ENCODE results near the gene RASGRP2.

The RASGRP2 gene

GRCh38 chr11:64764040-64764611 lies 20.2 kb upstream of the RASGRP2 start:
- Histone ChIP-seq H3K4me1 (ENCODE audit: control insufficient read depth in 2 of 2, insufficient read depth in 1 of 2, low read depth in 1 of 2, low read length in 2 of 2) (peaks cover 43 to 52% of the 10 kb centered on the region in 2 donors), H3K27me3 (ENCODE audit: control insufficient read depth in 3 of 3, insufficient read depth in 3 of 3, low read depth in 1 of 3, low read length in 3 of 3) (no peaks in the 10 kb centered on the region), H2BK120ac (ENCODE audit: low read depth, low read length) (no peak overlapping the region), H3K23ac (ENCODE audit: low read depth, low read length, poor library complexity) (no peak overlapping the region), H4K8ac (ENCODE audit: low read depth, low read length) (no peak overlapping the region), H3K18ac (ENCODE audit: low read length) (no peak overlapping the region), H2AK5ac (ENCODE audit: low read depth, low read length) (no peak overlapping the region), H3K27ac (replicated peaks; ENCODE audit: low read length) (peak overlapping the region; percentile 34), H3K4me3 (ENCODE audit: low read length in 2 of 2) (no peak overlapping the region), H2BK15ac (ENCODE audit: low read length) (no peak overlapping the region), H2BK5ac (ENCODE audit: low read length) (no peak overlapping the region), H3K9me3 (replicated peaks in 1 of 2; ENCODE audit: control insufficient read depth in 2 of 2, insufficient read depth in 1 of 2, low read depth in 1 of 2, low read length in 2 of 2) (no peaks in the 10 kb centered on the region), H2AFZ (ENCODE audit: low read length) (no peak overlapping the region), H3K36me3 (replicated peaks in 1 of 2; ENCODE audit: control insufficient read depth in 2 of 2, insufficient read depth in 2 of 2, low read length in 2 of 2) (peaks cover 51 to 70% of the 10 kb centered on the region in 2 donors), H3K14ac (ENCODE audit: low read length) (no peak overlapping the region), H3K9ac (ENCODE audit: low read depth, low read length, poor library complexity) (no peak overlapping the region), H2BK12ac (ENCODE audit: low read length) (no peak overlapping the region), H3K79me1 (ENCODE audit: low read depth, low read length) (peaks cover 14% of the 10 kb centered on the region), H3K4me2 (ENCODE audit: insufficient read depth, low read length, poor library complexity, severe bottlenecking) (no peak overlapping the region), H3K4ac (ENCODE audit: low read length) (no peak overlapping the region), H4K91ac (ENCODE audit: low read depth, low read length, poor library complexity) (no peak overlapping the region)
- DNase-seq (ENCODE audit: low spot score), result no peak
- WGBS, 2 donors (ENCODE audit: extremely low coverage in 2 of 2, insufficient read length in 2 of 2, insufficient replicate concordance in 1 of 2), result no CpG with 5 or more reads among the region's 11 CpGs

DNA sequence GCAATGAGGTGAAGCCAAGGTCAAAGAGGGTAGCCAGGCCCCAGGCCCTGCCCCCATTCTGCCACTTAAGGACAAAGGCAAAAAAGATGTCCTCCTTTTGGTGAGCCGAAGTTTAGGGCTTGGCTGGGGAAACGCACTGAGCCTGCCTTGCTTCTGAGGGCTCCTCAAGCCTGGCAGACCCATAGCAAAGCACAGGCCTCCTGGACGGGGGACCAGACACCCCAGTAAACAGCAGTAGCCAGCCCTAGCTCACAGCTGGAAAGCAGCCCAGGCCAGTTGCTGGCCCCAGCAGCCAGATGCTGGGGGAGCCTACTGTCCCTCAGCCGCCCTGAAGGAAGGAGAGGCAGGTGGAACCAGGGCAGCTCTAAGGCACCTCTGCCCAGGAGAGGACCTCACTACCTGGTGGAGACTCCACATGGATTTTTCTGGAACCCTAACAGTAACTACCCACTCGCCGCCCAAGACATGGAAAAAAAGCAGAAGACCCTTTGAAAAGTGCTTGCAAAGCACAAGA lies 19.6 kb upstream of the RASGRP2 start:
- H2BK120ac ChIP-seq (ENCODE audit: low read depth, low read length), result no peak overlapping the region
- H3K18ac ChIP-seq (ENCODE audit: low read length), result peak overlapping the region; percentile 11
- H2BK5ac ChIP-seq (ENCODE audit: low read length), result no peak overlapping the region
- H2BK12ac ChIP-seq (ENCODE audit: low read length), result no peak overlapping the region
- no CpG with 5 or more reads among the region's 6 CpGs for WGBS, 2 donors (ENCODE audit: extremely low coverage in 2 of 2, insufficient read length in 2 of 2, insufficient replicate concordance in 1 of 2)
- H3K27me3 ChIP-seq (ENCODE audit: control insufficient read depth in 3 of 3, insufficient read depth in 3 of 3, low read depth in 1 of 3, low read length in 3 of 3), result no peaks in the 10 kb centered on the region
- H3K4me1 ChIP-seq (ENCODE audit: control insufficient read depth in 2 of 2, insufficient read depth in 1 of 2, low read depth in 1 of 2, low read length in 2 of 2), result peaks cover 45 to 56% of the 10 kb centered on the region in 2 donors
- H4K91ac ChIP-seq (ENCODE audit: low read depth, low read length, poor library complexity), result no peak overlapping the region
- DNase-seq (ENCODE audit: low spot score), result no peak
- no peak overlapping the region for H3K4ac ChIP-seq (ENCODE audit: low read length)
- H4K8ac ChIP-seq (ENCODE audit: low read depth, low read length), result no peak overlapping the region
- no peak overlapping the region for H3K4me2 ChIP-seq (ENCODE audit: insufficient read depth, low read length, poor library complexity, severe bottlenecking)
- H2AK5ac ChIP-seq (ENCODE audit: low read depth, low read length), result no peak overlapping the region
- no peak overlapping the region for H2BK15ac ChIP-seq (ENCODE audit: low read length)
- no peak overlapping the region for H3K14ac ChIP-seq (ENCODE audit: low read length)
- H2AFZ ChIP-seq (ENCODE audit: low read length), result no peak overlapping the region
- H3K9me3 ChIP-seq (replicated peaks in 1 of 2; ENCODE audit: control insufficient read depth in 2 of 2, insufficient read depth in 1 of 2, low read depth in 1 of 2, low read length in 2 of 2), result no peaks in the 10 kb centered on the region
- no peak overlapping the region for H3K4me3 ChIP-seq (ENCODE audit: low read length in 2 of 2)
- peaks cover 14% of the 10 kb centered on the region for H3K79me1 ChIP-seq (ENCODE audit: low read depth, low read length)
- H3K27ac ChIP-seq (replicated peaks; ENCODE audit: low read length), result peak overlapping the region; percentile 49
- H3K23ac ChIP-seq (ENCODE audit: low read depth, low read length, poor library complexity), result peak overlapping the region; percentile 32
- peaks cover 45 to 65% of the 10 kb centered on the region in 2 donors for H3K36me3 ChIP-seq (replicated peaks in 1 of 2; ENCODE audit: control insufficient read depth in 2 of 2, insufficient read depth in 2 of 2, low read length in 2 of 2)
- H3K9ac ChIP-seq (ENCODE audit: low read depth, low read length, poor library complexity), result peak overlapping the region; percentile 35

- Histone ChIP-seq H3K4me2 (ENCODE audit: insufficient read depth, low read length, poor library complexity, severe bottlenecking) (no peak overlapping the region), H3K4me3 (ENCODE audit: low read length in 2 of 2) (no peak overlapping the region), H3K9me3 (replicated peaks in 1 of 2; ENCODE audit: control insufficient read depth in 2 of 2, insufficient read depth in 1 of 2, low read depth in 1 of 2, low read length in 2 of 2) (no peaks in the 10 kb centered on the region), H3K4ac (ENCODE audit: low read length) (no peak overlapping the region), H3K4me1 (ENCODE audit: control insufficient read depth in 2 of 2, insufficient read depth in 1 of 2, low read depth in 1 of 2, low read length in 2 of 2) (peaks cover 45 to 62% of the 10 kb centered on the region in 2 donors), H2BK15ac (ENCODE audit: low read length) (no peak overlapping the region), H3K18ac (ENCODE audit: low read length) (no peak overlapping the region), H2BK5ac (ENCODE audit: low read length) (no peak overlapping the region), H2AK5ac (ENCODE audit: low read depth, low read length) (no peak overlapping the region), H2AFZ (ENCODE audit: low read length) (no peak overlapping the region), H2BK120ac (ENCODE audit: low read depth, low read length) (no peak overlapping the region), H2BK12ac (ENCODE audit: low read length) (no peak overlapping the region), H3K79me1 (ENCODE audit: low read depth, low read length) (peaks cover 12% of the 10 kb centered on the region), H3K14ac (ENCODE audit: low read length) (no peak overlapping the region), H3K27ac (replicated peaks; ENCODE audit: low read length) (peak overlapping the region; percentile 49), H3K9ac (ENCODE audit: low read depth, low read length, poor library complexity) (no peak overlapping the region), H3K23ac (ENCODE audit: low read depth, low read length, poor library complexity) (no peak overlapping the region), H4K91ac (ENCODE audit: low read depth, low read length, poor library complexity) (no peak overlapping the region), H3K36me3 (replicated peaks in 1 of 2; ENCODE audit: control insufficient read depth in 2 of 2, insufficient read depth in 2 of 2, low read length in 2 of 2) (peaks cover 39 to 58% of the 10 kb centered on the region in 2 donors), H4K8ac (ENCODE audit: low read depth, low read length) (no peak overlapping the region), H3K27me3 (ENCODE audit: control insufficient read depth in 3 of 3, insufficient read depth in 3 of 3, low read depth in 1 of 3, low read length in 3 of 3) (no peaks in the 10 kb centered on the region)
- WGBS, 2 donors (ENCODE audit: extremely low coverage in 2 of 2, insufficient read length in 2 of 2, insufficient replicate concordance in 1 of 2), result no CpG with 5 or more reads among the region's 13 CpGs
- no peak for DNase-seq (ENCODE audit: low spot score)
These were observed 19.0 kb upstream of the RASGRP2 start for GRCh38 chr11:64762674-64763525.

GRCh38 chr11:64762277-64762673 lies 18.3 kb upstream of the RASGRP2 start:
- Histone ChIP-seq H2BK120ac (ENCODE audit: low read depth, low read length) (no peak overlapping the region), H3K4me3 (ENCODE audit: low read length in 2 of 2) (no peak overlapping the region), H2BK5ac (ENCODE audit: low read length) (no peak overlapping the region), H3K27me3 (ENCODE audit: control insufficient read depth in 3 of 3, insufficient read depth in 3 of 3, low read depth in 1 of 3, low read length in 3 of 3) (no peaks in the 10 kb centered on the region), H2AFZ (ENCODE audit: low read length) (no peak overlapping the region), H3K4me1 (ENCODE audit: control insufficient read depth in 2 of 2, insufficient read depth in 1 of 2, low read depth in 1 of 2, low read length in 2 of 2) (peaks cover 45 to 62% of the 10 kb centered on the region in 2 donors), H3K27ac (replicated peaks; ENCODE audit: low read length) (peak overlapping the region; percentile 32), H3K4me2 (ENCODE audit: insufficient read depth, low read length, poor library complexity, severe bottlenecking) (no peak overlapping the region), H3K36me3 (replicated peaks in 1 of 2; ENCODE audit: control insufficient read depth in 2 of 2, insufficient read depth in 2 of 2, low read length in 2 of 2) (peaks cover 33 to 52% of the 10 kb centered on the region in 2 donors), H2AK5ac (ENCODE audit: low read depth, low read length) (no peak overlapping the region), H3K14ac (ENCODE audit: low read length) (no peak overlapping the region), H3K9me3 (replicated peaks in 1 of 2; ENCODE audit: control insufficient read depth in 2 of 2, insufficient read depth in 1 of 2, low read depth in 1 of 2, low read length in 2 of 2) (no peaks in the 10 kb centered on the region), H3K18ac (ENCODE audit: low read length) (no peak overlapping the region), H4K8ac (ENCODE audit: low read depth, low read length) (no peak overlapping the region), H3K79me1 (ENCODE audit: low read depth, low read length) (peaks cover 8% of the 10 kb centered on the region), H2BK15ac (ENCODE audit: low read length) (no peak overlapping the region), H3K23ac (ENCODE audit: low read depth, low read length, poor library complexity) (peak overlapping the region; percentile 93), H3K4ac (ENCODE audit: low read length) (no peak overlapping the region), H2BK12ac (ENCODE audit: low read length) (no peak overlapping the region), H4K91ac (ENCODE audit: low read depth, low read length, poor library complexity) (no peak overlapping the region), H3K9ac (ENCODE audit: low read depth, low read length, poor library complexity) (no peak overlapping the region)
- no peak for DNase-seq (ENCODE audit: low spot score)
- no CpG with 5 or more reads among the region's 5 CpGs for WGBS, 2 donors (ENCODE audit: extremely low coverage in 2 of 2, insufficient read length in 2 of 2, insufficient replicate concordance in 1 of 2)
